ENCODE measurements around the gene PRKAG2. TPM values are rescaled to one million over a fixed set of nuclear protein-coding genes. Genes with fewer than 3 reads are reported as not detected.

The PRKAG2 gene
- total and polyA plus RNA-seq, 2 experiments from 2014 or later = 9.1 to 14.9 TPM

GRCh38 chr7:151792086-151792485 is 84.8 kb downstream of the PRKAG2 start:
- Histone ChIP-seq H3K4me1 (ENCODE audit: insufficient read depth) (no peaks in the 10 kb centered on the region; the same call in 1 of the 2 replicates), H3K27ac (ENCODE audit: low read depth) (no peak overlapping the region), H3K9me2 (ENCODE audit: insufficient read depth) (0 out of 2 replicates have a peak, but pooled peaks cover 5% of the 10 kb centered on the region), H3F3A (replicated peaks; ENCODE audit: low read depth) (no peaks in the 10 kb centered on the region), H4K20me1 (replicated peaks; ENCODE audit: insufficient read depth) (no peaks in the 10 kb centered on the region), H3K4me3 (no peak overlapping the region), H3K36me3 (ENCODE audit: insufficient read depth) (no peaks in the 10 kb centered on the region), H3K27me3 (ENCODE audit: insufficient read depth) (no peaks in the 10 kb centered on the region), H2AFZ (no peak overlapping the region), H3K79me2 (replicated peaks; ENCODE audit: insufficient read depth) (no peaks in the 10 kb centered on the region), H3K4me2 (no peak overlapping the region)
- no peak overlapping the region for H3K27ac Mint-ChIP-seq
- no peaks in the 10 kb centered on the region for H3K36me3 Mint-ChIP-seq (ENCODE audit: low read depth)
- no peak for ATAC-seq
- peaks cover 24% of the 10 kb centered on the region for H3K4me1 Mint-ChIP-seq
- DNase-seq (ENCODE audit: low spot score) = no peak
- H3K9me3 Mint-ChIP-seq = no peaks in the 10 kb centered on the region
- H3K4me3 Mint-ChIP-seq = no peak overlapping the region
- peaks cover 8% of the 10 kb centered on the region for H3K27me3 Mint-ChIP-seq (ENCODE audit: insufficient read depth, low read depth, poor library complexity)
- TF ChIP-seq ZNF331 (CRISPR knock-in tag; IDR thresholded peaks at IDR 0.05; ENCODE audit: low read depth) (no peak), JUNB (IDR thresholded peaks at IDR 0.05; ENCODE audit: unreplicated experiment) (no peak), CTCF (conservative IDR thresholded peaks at IDR 0.05; ENCODE audit: low read depth in 2 of 2) (no peak), REST (IDR thresholded peaks at IDR 0.05; ENCODE audit: unreplicated experiment) (no peak), ETS1 (IDR thresholded peaks at IDR 0.05) (no peak), ZNF462 (CRISPR knock-in tag; IDR thresholded peaks at IDR 0.05) (no peak), EZH2 (IDR thresholded peaks at IDR 0.05; ENCODE audit: low read depth, unreplicated experiment) (no peak), EZH2phosphoT487 (IDR thresholded peaks at IDR 0.05; ENCODE audit: unreplicated experiment) (no peak), ZNF114 (CRISPR knock-in tag; IDR thresholded peaks at IDR 0.05) (no peak), CREB1 (CRISPR knock-in tag; IDR thresholded peaks at IDR 0.05; ENCODE audit: low read depth) (no peak), POLR2AphosphoS5 (IDR thresholded peaks at IDR 0.05; ENCODE audit: low read depth) (no peak), STAT1 (IDR thresholded peaks at IDR 0.05; ENCODE audit: unreplicated experiment) (no peak), NANOG (IDR thresholded peaks at IDR 0.05; ENCODE audit: borderline replicate concordance) (no peak)
